Neural progenitor cell (in vitro differentiated cells): Measurements from ENCODE around the gene CTDSP1. TPM values are rescaled to one million over a fixed set of nuclear protein-coding genes. Genes with fewer than 3 reads are reported as not detected.

ENCODE experiments used
- DNase-seq: peaks from one replicate; pipeline ENCODE4 v3.0.0-alpha.2; 2016; ENCODE audit warnings: low spot score
- H2AFZ ChIP-seq: fragments of 200-600 bp; sonication (generic); replicated peaks from 2 replicates; pipeline ENCODE4 v1.6.1; 2016; ENCODE audit warnings: antibody characterized with exemption
- H3F3A ChIP-seq: fragments of 200-600 bp; sonication (generic); 2 replicates; pipeline ENCODE4 v1.6.1; 2016; ENCODE audit warnings: antibody characterized with exemption, low read depth
- H3K27ac ChIP-seq: fragments of 200-600 bp; sonication (generic); 2 replicates; pipeline ENCODE4 v1.5.1; 2016; ENCODE audit warnings: mild to moderate bottlenecking
- H3K27me3 ChIP-seq: fragments of 200-600 bp; sonication (generic); 2 replicates; pipeline ENCODE4 v1.6.1; 2016; ENCODE audit warnings: mild to moderate bottlenecking, moderate library complexity
- H3K36me3 ChIP-seq: fragments of 200-600 bp; sonication (generic); 2 replicates; pipeline ENCODE4 v1.5.1; 2016
- H3K4me1 ChIP-seq: fragments of 200-600 bp; sonication (generic); 2 replicates; pipeline ENCODE4 v1.6.1; 2016; ENCODE audit warnings: mixed run types
- H3K4me2 ChIP-seq: fragments of 200-600 bp; sonication (generic); 2 replicates; pipeline ENCODE4 v1.6.1; 2016
- H3K4me3 ChIP-seq: fragments of 200-600 bp; sonication (generic); 2 replicates; pipeline ENCODE4 v1.5.1; 2016
- H3K79me2 ChIP-seq: fragments of 200-600 bp; sonication (generic); 2 replicates; pipeline ENCODE4 v1.6.1; 2016; ENCODE audit warnings: low read depth
- H3K9ac ChIP-seq: fragments of 200-600 bp; sonication (generic); 2 replicates; pipeline ENCODE4 v1.6.1; 2016
- H3K9me3 ChIP-seq: fragments of 200-600 bp; sonication (generic); 2 replicates; pipeline ENCODE4 v1.5.1; 2016; ENCODE audit warnings: low read depth
- H4K20me1 ChIP-seq: fragments of 200-600 bp; sonication (generic); 2 replicates; pipeline ENCODE4 v1.6.1; 2016; ENCODE audit warnings: low read depth
- H3K27ac Mint-ChIP-seq: 3 replicates; pipeline ENCODE4 v1.8.0; 2021; ENCODE audit warnings: mixed read lengths
- H3K27me3 Mint-ChIP-seq: 2 replicates; pipeline ENCODE4 v1.8.0; 2022; ENCODE audit warnings: low read depth, mild to moderate bottlenecking, inconsistent platforms, moderate library complexity, mixed read lengths; ENCODE audit not compliant: insufficient read depth
- H3K36me3 Mint-ChIP-seq: 3 replicates; pipeline ENCODE4 v1.8.0; 2021; ENCODE audit warnings: mixed read lengths
- H3K4me1 Mint-ChIP-seq: 3 replicates; pipeline ENCODE4 v1.8.0; 2021; ENCODE audit warnings: mixed read lengths
- H3K4me3 Mint-ChIP-seq: 3 replicates; pipeline ENCODE4 v1.8.0; 2021; ENCODE audit warnings: mild to moderate bottlenecking, moderate library complexity, mixed read lengths
- H3K9me3 Mint-ChIP-seq: 3 replicates; pipeline ENCODE4 v1.8.0; 2020; ENCODE audit warnings: mixed read lengths
- CTCF ChIP-seq: fragments of 200-600 bp; sonication (generic); IDR thresholded peaks from 2 replicates; pipeline ENCODE4 v1.5.1; 2017; ENCODE audit warnings: antibody characterized with exemption, mild to moderate bottlenecking
- EZH2 ChIP-seq: fragments of 200-600 bp; sonication (generic); IDR thresholded peaks from 2 replicates; pipeline ENCODE4 v1.6.1; 2017; ENCODE audit warnings: antibody characterized with exemption, mild to moderate bottlenecking, moderate library complexity
- EZH2phosphoT487 ChIP-seq: fragments of 200-600 bp; sonication (generic); IDR thresholded peaks from 2 replicates; pipeline ENCODE4 v1.6.1; 2017; ENCODE audit warnings: antibody characterized with exemption
- total RNA-seq: library from RNA; depleted of rRNA; stranded (reverse); fragments of >200 nt; gene quantifications from 2 replicates; pipeline ENCODE4 v1.2.3, GENCODE V29; 2015; ENCODE audit warnings: low replicate concordance

CTDSP1 gene
- 31.3 and 70.5 TPM in 2 replicates for total RNA-seq

DNA sequence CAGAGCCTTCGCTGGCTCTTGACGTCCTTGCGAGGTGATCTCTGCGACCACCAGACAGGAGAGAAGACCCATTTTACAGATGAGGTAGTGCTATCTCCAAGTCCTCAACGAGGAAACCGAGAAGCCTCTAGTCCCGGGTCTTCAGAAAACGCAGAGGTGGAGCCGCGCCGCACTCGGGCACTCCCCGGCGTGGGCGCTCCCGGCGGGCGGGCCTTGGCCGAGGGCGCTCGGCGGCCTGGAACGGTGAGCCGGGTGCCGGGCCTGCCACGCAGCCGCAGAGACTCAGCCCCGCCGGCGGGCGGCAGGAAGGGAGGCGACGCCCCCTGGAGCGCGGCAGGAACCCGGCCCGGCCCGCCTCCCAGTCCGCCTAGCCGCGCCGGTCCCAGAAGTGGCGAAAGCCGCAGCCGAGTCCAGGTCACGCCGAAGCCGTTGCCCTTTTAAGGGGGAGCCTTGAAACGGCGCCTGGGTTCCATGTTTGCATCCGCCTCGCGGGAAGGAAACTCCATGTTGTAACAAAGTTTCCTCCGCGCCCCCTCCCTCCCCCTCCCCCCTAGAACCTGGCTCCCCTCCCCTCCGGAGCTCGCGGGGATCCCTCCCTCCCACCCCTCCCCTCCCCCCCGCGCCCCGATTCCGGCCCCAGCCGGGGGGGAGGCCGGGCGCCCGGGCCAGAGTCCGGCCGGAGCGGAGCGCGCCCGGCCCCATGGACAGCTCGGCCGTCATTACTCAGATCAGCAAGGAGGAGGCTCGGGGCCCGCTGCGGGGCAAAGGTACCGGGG lies at the start of gene CTDSP1:
CTDSP1 (plus strand) TSS at position 478 of the 776 bp plus-strand sequence; CDS start at position 701, 223 bp downstream.
- H3K9me3 Mint-ChIP-seq: no peaks in the 10 kb centered on the region
- Histone ChIP-seq H3K9me3 (no peaks in the 10 kb centered on the region), H2AFZ (peak within 1 kb of the TSS; percentile 30), H4K20me1 (peaks cover 14% of the 10 kb centered on the region), H3K27ac (peak within 1 kb of the TSS; percentile 61), H3K36me3 (no peaks in the 10 kb centered on the region), H3K27me3 (peaks cover 44% of the 10 kb centered on the region), H3K4me3 (peak within 1 kb of the TSS; percentile 72), H3K4me1 (peaks cover 29% of the 10 kb centered on the region), H3K9ac (peak within 1 kb of the TSS; percentile 75), H3K79me2 (peaks cover 23% of the 10 kb centered on the region), H3K4me2 (peak within 1 kb of the TSS; percentile 78), H3F3A (peaks cover 51% of the 10 kb centered on the region)
- peak; percentile 27 for TF ChIP-seq EZH2
- TF ChIP-seq CTCF: no peak
- peak; percentile 20 for TF ChIP-seq EZH2phosphoT487
- H3K4me3 Mint-ChIP-seq: peak within 1 kb of the TSS; percentile 96
- H3K27me3 Mint-ChIP-seq: peaks cover 25% of the 10 kb centered on the region
- H3K4me1 Mint-ChIP-seq: peaks cover 25% of the 10 kb centered on the region
- H3K27ac Mint-ChIP-seq: no peak within 1 kb of the TSS
- H3K36me3 Mint-ChIP-seq: peaks cover 10% of the 10 kb centered on the region
- peak; percentile 95 for DNase-seq

DNA sequence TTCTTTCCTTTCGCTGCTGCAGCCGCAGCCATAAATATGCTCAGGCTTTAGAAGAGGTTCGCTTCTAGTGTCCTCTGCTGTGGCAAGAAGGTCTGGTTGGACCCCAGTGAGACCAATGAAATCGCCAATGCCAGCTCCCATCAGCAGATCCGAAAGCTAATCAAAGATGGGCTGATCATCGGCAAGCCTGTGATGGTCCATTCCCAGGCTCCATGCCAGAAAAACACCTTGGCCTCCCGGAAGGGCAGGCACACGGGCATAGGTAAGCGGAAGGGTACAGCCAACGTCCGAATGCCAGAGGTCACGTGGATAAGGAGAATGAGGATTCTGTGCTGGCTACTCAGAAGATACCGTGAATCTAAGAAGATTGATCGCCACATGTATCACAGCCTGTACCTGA lies 45.6 kb upstream of the CTDSP1 start:
- H3K4me3 Mint-ChIP-seq: no peak overlapping the region
- H3K9ac ChIP-seq: no peak overlapping the region
- H3K36me3 Mint-ChIP-seq: peaks cover 2% of the 10 kb centered on the region
- DNase-seq: no peak
- no peaks in the 10 kb centered on the region for H3K27me3 ChIP-seq
- H3K4me2 ChIP-seq: no peak overlapping the region
- peaks cover 21% of the 10 kb centered on the region for H3F3A ChIP-seq
- H3K27ac Mint-ChIP-seq: no peak overlapping the region
- H3K36me3 ChIP-seq: no peaks in the 10 kb centered on the region
- TF ChIP-seq CTCF (no peak), EZH2 (no peak), EZH2phosphoT487 (no peak)
- no peaks in the 10 kb centered on the region for H3K9me3 ChIP-seq
- no peak overlapping the region for H3K27ac ChIP-seq
- H3K79me2 ChIP-seq: no peaks in the 10 kb centered on the region
- peaks cover 24% of the 10 kb centered on the region for H3K9me3 Mint-ChIP-seq
- H3K27me3 Mint-ChIP-seq: peaks cover 14% of the 10 kb centered on the region
- H3K4me3 ChIP-seq: no peak overlapping the region
- no peaks in the 10 kb centered on the region for H4K20me1 ChIP-seq
- peaks cover 10% of the 10 kb centered on the region for H3K4me1 ChIP-seq
- peaks cover 27% of the 10 kb centered on the region for H3K4me1 Mint-ChIP-seq
- no peak overlapping the region for H2AFZ ChIP-seq

DNA sequence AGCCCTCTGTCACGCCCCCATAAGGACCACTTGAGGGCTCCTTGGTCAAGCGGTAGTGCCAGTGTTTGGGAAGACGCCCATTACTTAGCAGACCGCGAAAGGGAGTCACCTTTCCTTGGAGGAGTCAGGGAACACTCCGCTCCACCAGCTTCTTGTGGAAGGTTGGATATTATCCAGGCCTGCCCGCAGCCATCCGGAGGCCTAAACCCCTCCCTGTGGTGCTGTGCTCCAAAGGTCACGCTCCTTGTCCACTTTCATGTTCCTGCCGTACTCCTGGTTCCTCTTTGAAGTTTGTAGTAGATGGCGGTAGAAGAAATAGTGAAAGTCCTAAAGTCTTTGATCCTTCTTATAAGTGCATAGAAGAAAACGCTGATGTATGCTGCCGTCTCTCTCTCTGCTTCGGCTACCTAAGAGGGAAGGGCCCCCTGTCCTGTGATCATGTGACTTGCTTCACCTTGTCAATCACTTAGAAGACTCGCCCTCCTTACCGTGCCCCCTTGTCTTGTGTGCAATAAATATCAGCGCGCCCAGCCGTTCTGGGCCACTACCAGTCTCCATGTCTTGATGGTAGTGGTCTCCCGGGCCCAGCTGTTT lies 44.7 kb upstream of the CTDSP1 start:
- H3K27me3 Mint-ChIP-seq: peaks cover 13% of the 10 kb centered on the region
- no peak for TF ChIP-seq CTCF
- no peak for TF ChIP-seq EZH2
- no peak for TF ChIP-seq EZH2phosphoT487
- H3K36me3 Mint-ChIP-seq: no peaks in the 10 kb centered on the region
- Histone ChIP-seq H3K9me3 (no peaks in the 10 kb centered on the region), H3K27me3 (no peaks in the 10 kb centered on the region), H3K4me3 (no peak overlapping the region), H3K9ac (no peak overlapping the region), H3K36me3 (no peaks in the 10 kb centered on the region), H4K20me1 (no peaks in the 10 kb centered on the region), H3K27ac (no peak overlapping the region), H3K4me2 (no peak overlapping the region), H2AFZ (no peak overlapping the region), H3K79me2 (no peaks in the 10 kb centered on the region), H3F3A (peaks cover 21% of the 10 kb centered on the region), H3K4me1 (peaks cover 10% of the 10 kb centered on the region)
- H3K4me3 Mint-ChIP-seq: no peak overlapping the region
- H3K9me3 Mint-ChIP-seq: peaks cover 21% of the 10 kb centered on the region
- peaks cover 25% of the 10 kb centered on the region for H3K4me1 Mint-ChIP-seq
- no peak overlapping the region for H3K27ac Mint-ChIP-seq
- DNase-seq: no peak
